H1 (cell line): ENCODE results near the gene BTNL3.

Source experiments
- BRCA1 ChIP-seq: IDR thresholded peaks from 2 replicates; pipeline ENCODE4 v1.6.1; 2012; ENCODE audit warnings: low read depth, low read length, improper control_type of control experiment
- EP300 ChIP-seq, 2 experiments: IDR thresholded peaks; 1 replicate in 1 of 2; 2 replicates in 1 of 2; pipeline ENCODE4 v1.6.1; 2011 to 2012; ENCODE audit warnings: low read depth in 2 of 2, low read length in 2 of 2, mild to moderate bottlenecking in 2 of 2, borderline replicate concordance in 1 of 2, inconsistent platforms in 1 of 2, moderate library complexity in 1 of 2
- POLR2A ChIP-seq, 2 experiments: IDR thresholded peaks; 1 replicate in 1 of 2; 2 replicates in 1 of 2; pipeline ENCODE4 v1.6.1; 2011; ENCODE audit warnings: low read depth in 2 of 2, low read length in 2 of 2, mild to moderate bottlenecking in 2 of 2; ENCODE audit errors: control extremely low read depth in 1 of 2
- RXRA ChIP-seq: IDR thresholded peaks from 2 replicates; pipeline ENCODE4 v1.6.1; 2011; ENCODE audit warnings: low read depth, mild to moderate bottlenecking, low read length, moderate library complexity; ENCODE audit not compliant: insufficient read depth
- TEAD4 ChIP-seq: IDR thresholded peaks from 2 replicates; pipeline ENCODE4 v1.6.1; 2012; ENCODE audit warnings: low read depth, low read length, inconsistent platforms, mixed read lengths
- TF ChIP-seq, protein P1 (sequence below), 3 experiments: IDR thresholded peaks; 1 replicate in 2 of 3; 2 replicates in 1 of 3; pipeline versions ENCODE4 v1.5.1 to v1.6.1; 2011; ENCODE audit warnings: low read length in 3 of 3, mild to moderate bottlenecking in 3 of 3, inconsistent platforms in 2 of 3, low read depth in 1 of 3, moderate library complexity in 1 of 3; ENCODE audit not compliant: insufficient read depth in 1 of 3; ENCODE audit errors: control extremely low read depth in 1 of 3

- TF ChIP-seq EP300 (IDR thresholded peaks at IDR 0.05; ENCODE audit: borderline replicate concordance in 1 of 2, low read depth in 2 of 2, low read length in 2 of 2) (no peak), BRCA1 (no peak), POLR2A (IDR thresholded peaks at IDR 0.05; ENCODE audit: control extremely low read depth in 1 of 2, low read depth in 2 of 2, low read length in 2 of 2) (no peak), TEAD4 (no peak), RXRA (no peak)
- TF ChIP-seq, protein P1, sequence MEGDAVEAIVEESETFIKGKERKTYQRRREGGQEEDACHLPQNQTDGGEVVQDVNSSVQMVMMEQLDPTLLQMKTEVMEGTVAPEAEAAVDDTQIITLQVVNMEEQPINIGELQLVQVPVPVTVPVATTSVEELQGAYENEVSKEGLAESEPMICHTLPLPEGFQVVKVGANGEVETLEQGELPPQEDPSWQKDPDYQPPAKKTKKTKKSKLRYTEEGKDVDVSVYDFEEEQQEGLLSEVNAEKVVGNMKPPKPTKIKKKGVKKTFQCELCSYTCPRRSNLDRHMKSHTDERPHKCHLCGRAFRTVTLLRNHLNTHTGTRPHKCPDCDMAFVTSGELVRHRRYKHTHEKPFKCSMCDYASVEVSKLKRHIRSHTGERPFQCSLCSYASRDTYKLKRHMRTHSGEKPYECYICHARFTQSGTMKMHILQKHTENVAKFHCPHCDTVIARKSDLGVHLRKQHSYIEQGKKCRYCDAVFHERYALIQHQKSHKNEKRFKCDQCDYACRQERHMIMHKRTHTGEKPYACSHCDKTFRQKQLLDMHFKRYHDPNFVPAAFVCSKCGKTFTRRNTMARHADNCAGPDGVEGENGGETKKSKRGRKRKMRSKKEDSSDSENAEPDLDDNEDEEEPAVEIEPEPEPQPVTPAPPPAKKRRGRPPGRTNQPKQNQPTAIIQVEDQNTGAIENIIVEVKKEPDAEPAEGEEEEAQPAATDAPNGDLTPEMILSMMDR (IDR thresholded peaks at IDR 0.05; ENCODE audit: control extremely low read depth in 1 of 3, insufficient read depth in 1 of 3, low read depth in 1 of 3, low read length in 3 of 3), result no peak
Observed at GRCh38 chr5:181042722-181043121, 54.1 kb downstream of the BTNL3 start.
